Adrenal gland (tissue), 19 donors: ENCODE results near the gene SPRED2. TPM values are rescaled to one million over a fixed set of nuclear protein-coding genes. Genes with fewer than 3 reads are reported as not detected.

Experiments
- DNase-seq, 7 donors: peaks; one replicate each; pipeline ENCODE4 v3.0.0-alpha.2; 2019 to 2020
- H3K27ac ChIP-seq, 5 donors: fragments of 200-600 bp; sonication (generic) in 4 of 5; 1 replicate in 3 of 5; 2 replicates in 2 of 5; pipeline versions ENCODE4 v1.5.1 to v1.8.0; 2016 to 2020; ENCODE audit warnings: mild to moderate bottlenecking in 1 of 5
- H3K27me3 ChIP-seq: fragments of 200-600 bp; 2 replicates; pipeline ENCODE4 v1.8.0; 2021
- H3K36me3 ChIP-seq, 2 donors: fragments of 200-600 bp; replicated peaks in 1 of 2; 1 replicate in 1 of 2; 2 replicates in 1 of 2; pipeline versions ENCODE4 v1.5.1 to v1.8.0; 2018 to 2022
- H3K4me1 ChIP-seq, 2 donors: fragments of 200-600 bp; replicated peaks in 1 of 2; 1 replicate in 1 of 2; 2 replicates in 1 of 2; pipeline versions ENCODE4 v1.5.1 to v1.8.0; 2018 to 2021
- H3K4me3 ChIP-seq, 4 donors: fragments of 200-600 bp; sonication (generic) in 3 of 4; one replicate each; pipeline ENCODE4 v1.5.1; 2016 to 2018
- H3K9me3 ChIP-seq, 3 donors: fragments of 200-600 bp; sonication (generic) in 1 of 3; replicated peaks in 1 of 3; 1 replicate in 2 of 3; 2 replicates in 1 of 3; pipeline versions ENCODE4 v1.5.1 to v1.8.0; 2016 to 2021
- CTCF ChIP-seq, 6 experiments: fragments of 450-650 bp in 4 of 6; fragments of 200-600 bp in 2 of 6; sonication (generic) in 1 of 6; IDR thresholded peaks; 1 replicate in 5 of 6; 2 replicates in 1 of 6; pipeline versions ENCODE4 v1.5.1 to v1.8.0; 2016 to 2021; ENCODE audit warnings: antibody characterized with exemption in 6 of 6, mild to moderate bottlenecking in 2 of 6, moderate library complexity in 1 of 6
- POLR2A ChIP-seq, 2 donors: fragments of 450-650 bp; IDR thresholded peaks; one replicate each; pipeline ENCODE4 v1.6.1; 2017; ENCODE audit warnings: antibody characterized with exemption in 2 of 2, mild to moderate bottlenecking in 2 of 2, moderate library complexity in 1 of 2
- WGBS, 4 donors: extraction: QIAGEN DNeasy Blood & Tissue Kit in 2 of 4; methylation state at CpG; one replicate each; pipeline versions ENCODE4 v1.1.5 to v1.1.7; 2013 to 2017; 5-methylcytosine and 5-hydroxymethylcytosine counted together
- intact Hi-C, 2 donors: fragments of 100-400 bp; cut with DNase I; formaldehyde crosslinking; loops; one replicate each; pipeline versions ENCODE4 v1.14.1 to v1.15.0; 2022 to 2023
- long read RNA-seq, 10 donors: library from polyadenylated mRNA in 3 of 10; unstranded in 2 of 10; stranded (forward) in 1 of 10; transcript quantifications; one replicate each; pipeline ENCODE4 v2.0.0 and lab custom pipeline, GENCODE V29; 2021 to 2026
- polyA plus RNA-seq, 3 donors: library from polyadenylated mRNA; stranded (reverse); fragments of 200-250 nt in 2 of 3; fragments of 350-450 nt in 1 of 3; fragmentation: Illumina TruSeq in 1 of 3; extraction: RNeasy Lipid Tissue Mini Kit (QIAGEN cat#74804) in 1 of 3; gene quantifications; one replicate each; pipeline ENCODE4 v1.2.3, GENCODE V29; 2013 to 2014
- total RNA-seq, 9 donors: library from RNA; depleted of rRNA in 4 of 9; stranded (reverse); fragments of >200 nt in 4 of 9; fragments of 120-200 nt in 1 of 9; fragmentation: NEBNext Ultra II Directional in 1 of 9; extraction: Animal tissue kit (Norgen Biotek cat#: 25700) in 1 of 9; gene quantifications; one replicate each; pipeline versions ENCODE4 v1.1.0 to v1.2.4, GENCODE V29; 2013 to 2023
- donor health status: healthy with polysubstance abuse.
- donor health status: Bipolar disorder and iron deficiency.
- donor health status: DM: yes; HTN: yes; CAD: no.
- donor health status: DM: no; HTN: no; CAD: no.
- donor health status: DM: no; HTN: no; CAD: no.
- donor health status: DM: yes; HTN: yes; CAD: no.

SPRED2 gene
- total RNA-seq (10 to 100 TPM in 8 of 9 donors, 1 to 10 TPM in 1; 5.2 to 28.4 (median 16.4) TPM), polyA plus RNA-seq (10 to 100 TPM in 2 of 3 donors, 1 to 10 TPM in 1; 8.8 to 16.5 (median 13.2) TPM)
- long read RNA-seq, donor 1, full-length matches to known transcripts = 1 of 1 reads
- long read RNA-seq, donor 1, partial matches to known transcripts = 0 of 1 reads
- long read RNA-seq, donor 1, other reads (novel, unspliced or antisense) = 0 of 1 reads
- long read RNA-seq, donor 2, full-length matches to known transcripts = 1 of 1 reads
- long read RNA-seq, donor 2, partial matches to known transcripts = 0 of 1 reads
- long read RNA-seq, donor 2, other reads (novel, unspliced or antisense) = 0 of 1 reads
- long read RNA-seq, donor 3 = 0 reads
- long read RNA-seq, donor 4, partial matches to known transcripts = 0 of 5 reads
- long read RNA-seq, donor 4, other reads (novel, unspliced or antisense) = 5 of 5 reads
- long read RNA-seq, donor 5, full-length matches to known transcripts = 9 of 12 reads
- long read RNA-seq, donor 5, partial matches to known transcripts = 0 of 12 reads
- long read RNA-seq, donor 5, other reads (novel, unspliced or antisense) = 3 of 12 reads
- long read RNA-seq, donor 6, partial matches to known transcripts = 0 of 6 reads
- long read RNA-seq, donor 6, other reads (novel, unspliced or antisense) = 6 of 6 reads
- long read RNA-seq, donor 7 = 0 reads
- long read RNA-seq, donor 8, full-length matches to known transcripts = 4 of 4 reads
- long read RNA-seq, donor 8, partial matches to known transcripts = 0 of 4 reads
- long read RNA-seq, donor 8, other reads (novel, unspliced or antisense) = 0 of 4 reads
- long read RNA-seq, donor 9, full-length matches to known transcripts = 1 of 9 reads
- long read RNA-seq, donor 9, partial matches to known transcripts = 8 of 9 reads
- long read RNA-seq, donor 9, other reads (novel, unspliced or antisense) = 0 of 9 reads
- long read RNA-seq, donor 10, full-length matches to known transcripts = 1 of 1 reads
- long read RNA-seq, donor 10, partial matches to known transcripts = 0 of 1 reads
- long read RNA-seq, donor 10, other reads (novel, unspliced or antisense) = 0 of 1 reads

GRCh38 chr2:65432227-65433190, at the start of gene SPRED2:
Gene SPRED2, minus strand, starts transcription at chr2:65432599. Its CDS starts 612 bp downstream, at chr2:65431987.
- Histone ChIP-seq H3K4me1 (peaks cover 9 to 36% of the 10 kb centered on the region in 2 donors), H3K36me3 (no peaks in the 10 kb centered on the region), H3K4me3 (peak within 1 kb of the TSS; percentile 58 to 97 (median 76)), H3K9me3 (no peaks in the 10 kb centered on the region), H3K27me3 (no peaks in the 10 kb centered on the region), H3K27ac (peak within 1 kb of the TSS; percentile 84 to 98 (median 93))
- WGBS, 4 donors = 0 to 1% (median 1%) methylated on average over 37 to 68 of the region's 68 CpGs
- DNase-seq = peak; percentile 92 to 97 (median 95)
- TF ChIP-seq CTCF (IDR thresholded peaks at IDR 0.05) = peak in 2 of 6 experiments; percentile 19 to 36
- TF ChIP-seq POLR2A (IDR thresholded peaks at IDR 0.05) = peak; percentile 79 to 83
- intact Hi-C loops = loop anchor here in 1 of 2 donors (10.0 kb wide), 1 partner anchor 168 kb away; no protein-coding TSS in a partner anchor

GRCh38 chr2:65481961-65482360, 49.6 kb upstream of the SPRED2 start:
- TF ChIP-seq CTCF (IDR thresholded peaks at IDR 0.05) (no peak), POLR2A (IDR thresholded peaks at IDR 0.05) (no peak)
- no peaks in the 10 kb centered on the region for H3K36me3 ChIP-seq
- H3K4me1 ChIP-seq = no peaks in the 10 kb centered on the region
- no peak overlapping the region for H3K4me3 ChIP-seq
- no peaks in the 10 kb centered on the region for H3K27me3 ChIP-seq
- 97 to 100% (median 100%) methylated on average over 2 of the region's 2 CpGs for WGBS, 4 donors
- H3K27ac ChIP-seq = no peak overlapping the region
- H3K9me3 ChIP-seq = no peaks in the 10 kb centered on the region
- DNase-seq = no peak
- intact Hi-C loops = no loop called here

GRCh38 chr2:65479524-65479923, 47.1 kb upstream of the SPRED2 start:
- WGBS, 4 donors = 49 to 61% (median 51%) methylated on average over 10 to 12 of the region's 12 CpGs
- Histone ChIP-seq H3K9me3 (no peaks in the 10 kb centered on the region), H3K27ac (no peak overlapping the region), H3K4me1 (no peaks in the 10 kb centered on the region), H3K36me3 (no peaks in the 10 kb centered on the region), H3K27me3 (no peaks in the 10 kb centered on the region), H3K4me3 (no peak overlapping the region)
- no peak for TF ChIP-seq CTCF (IDR thresholded peaks at IDR 0.05)
- intact Hi-C loops = no loop called here
- DNase-seq = peak in 5 of 7 donors; percentile 16 to 51 (median 22)
